ENCODE measurements around the gene SMPDL3B. TPM values are rescaled to one million over a fixed set of nuclear protein-coding genes. Genes with fewer than 3 reads are reported as not detected.

The SMPDL3B gene
- polyA plus RNA-seq, 3 donors: 0.13 to 0.21 TPM; not detected in 1

GRCh38 chr1:27961646-27962221 lies 26.9 kb downstream of the SMPDL3B start:
- peaks cover 25% of the 10 kb centered on the region for H3K79me2 ChIP-seq (ENCODE audit: insufficient read depth, low read length)
- no peak overlapping the region for H3K9ac ChIP-seq (ENCODE audit: insufficient read depth, low read length, poor library complexity, severe bottlenecking)
- Mint-ChIP-seq H3K27ac (peak overlapping the region; percentile 57 to 82 (median 73)), H3K27me3 (ENCODE audit: low read depth in 3 of 3) (peaks cover 0 to 1% (median under 1%) of the 10 kb centered on the region in 3 donors), H3K9me3 (no peaks in the 10 kb centered on the region), H3K4me3 (peak overlapping the region; percentile 84 to 87), H3K4me1 (peaks cover 29% of the 10 kb centered on the region), H3K36me3 (peaks cover 36 to 39% of the 10 kb centered on the region in 2 donors)
- no peaks in the 10 kb centered on the region for H3K9me3 ChIP-seq (replicated peaks in 1 of 2; ENCODE audit: control insufficient read depth in 1 of 2, insufficient read depth in 1 of 2, low read length in 2 of 2)
- DNase-seq: no peak
- peak overlapping the region in 1 of 3 experiments; percentile 78 for H3K4me3 ChIP-seq (replicated peaks in 1 of 3; ENCODE audit: low read depth in 2 of 3, low read length in 3 of 3)
- intact Hi-C loops (cut with micrococcal nuclease): no loop called here
- H2AFZ ChIP-seq (ENCODE audit: insufficient read depth, low read depth, low read length, poor library complexity, severe bottlenecking): no peak overlapping the region
- TF ChIP-seq CTCF (IDR thresholded peaks at IDR 0.05): no peak
- H3K36me3 ChIP-seq (replicated peaks in 1 of 2; ENCODE audit: control insufficient read depth in 1 of 2, insufficient read depth in 2 of 2, low read length in 2 of 2): peaks cover 31 to 38% of the 10 kb centered on the region in 2 donors
- H3K27ac ChIP-seq (ENCODE audit: low read depth in 1 of 2, low read length in 2 of 2): peak overlapping the region in 1 of 2 donors; percentile 53
- H3K4me1 ChIP-seq (ENCODE audit: control insufficient read depth in 1 of 2, insufficient read depth in 2 of 2, low read length in 2 of 2): peaks cover 30 to 36% of the 10 kb centered on the region in 2 donors
- H4K20me1 ChIP-seq (ENCODE audit: insufficient read depth, low read length): peaks cover 22% of the 10 kb centered on the region
- peak overlapping the region; percentile 97 for H3K4me2 ChIP-seq (replicated peaks; ENCODE audit: extremely low read depth, low read length, poor library complexity, severe bottlenecking)
- no peaks in the 10 kb centered on the region for H3K27me3 ChIP-seq (ENCODE audit: control insufficient read depth in 2 of 2, insufficient read depth in 2 of 2, low read length in 2 of 2)
- 92% methylated on average over 2 of the region's 4 CpGs for WGBS (ENCODE audit: insufficient coverage)

- H4K20me1 ChIP-seq (ENCODE audit: insufficient read depth, low read length): peaks cover 22% of the 10 kb centered on the region
- peaks cover 45 to 54% of the 10 kb centered on the region in 2 donors for H3K36me3 ChIP-seq (replicated peaks in 1 of 2; ENCODE audit: control insufficient read depth in 1 of 2, insufficient read depth in 2 of 2, low read length in 2 of 2)
- intact Hi-C loops (cut with micrococcal nuclease): no loop called here
- H3K4me3 ChIP-seq (replicated peaks in 1 of 3; ENCODE audit: low read depth in 2 of 3, low read length in 3 of 3): no peak overlapping the region
- H3K27me3 ChIP-seq (ENCODE audit: control insufficient read depth in 2 of 2, insufficient read depth in 2 of 2, low read length in 2 of 2): no peaks in the 10 kb centered on the region
- Mint-ChIP-seq H3K9me3 (no peaks in the 10 kb centered on the region), H3K36me3 (peaks cover 52 to 56% of the 10 kb centered on the region in 2 donors), H3K4me3 (no peak overlapping the region), H3K27ac (peak overlapping the region in 1 of 7 donors; percentile 79), H3K4me1 (peaks cover 31% of the 10 kb centered on the region), H3K27me3 (ENCODE audit: low read depth in 3 of 3) (peaks cover 0 to 1% (median 0%) of the 10 kb centered on the region in 3 donors)
- no peaks in the 10 kb centered on the region for H3K9me3 ChIP-seq (replicated peaks in 1 of 2; ENCODE audit: control insufficient read depth in 1 of 2, insufficient read depth in 1 of 2, low read length in 2 of 2)
- no peak for TF ChIP-seq CTCF (IDR thresholded peaks at IDR 0.05)
- no peak overlapping the region for H3K4me2 ChIP-seq (replicated peaks; ENCODE audit: extremely low read depth, low read length, poor library complexity, severe bottlenecking)
- no peak overlapping the region for H2AFZ ChIP-seq (ENCODE audit: insufficient read depth, low read depth, low read length, poor library complexity, severe bottlenecking)
- H3K27ac ChIP-seq (ENCODE audit: low read depth in 1 of 2, low read length in 2 of 2): no peak overlapping the region
- 97% methylated on average over 11 of the region's 11 CpGs for WGBS (ENCODE audit: insufficient coverage)
- no peak overlapping the region for H3K9ac ChIP-seq (ENCODE audit: insufficient read depth, low read length, poor library complexity, severe bottlenecking)
- DNase-seq: no peak
- H3K79me2 ChIP-seq (ENCODE audit: insufficient read depth, low read length): peaks cover 25% of the 10 kb centered on the region
- peaks cover 28 to 36% of the 10 kb centered on the region in 2 donors for H3K4me1 ChIP-seq (ENCODE audit: control insufficient read depth in 1 of 2, insufficient read depth in 2 of 2, low read length in 2 of 2)
These were observed 28.6 kb downstream of the SMPDL3B start for GRCh38 chr1:27963393-27963792.
